Measurements from ENCODE around the gene PRKCG. TPM values are rescaled to one million over a fixed set of nuclear protein-coding genes. Genes with fewer than 3 reads are reported as not detected.

PRKCG gene
- total RNA-seq, 6 experiments from 2014 or later: 0.23 to 0.28 TPM; not detected in 4

DNA sequence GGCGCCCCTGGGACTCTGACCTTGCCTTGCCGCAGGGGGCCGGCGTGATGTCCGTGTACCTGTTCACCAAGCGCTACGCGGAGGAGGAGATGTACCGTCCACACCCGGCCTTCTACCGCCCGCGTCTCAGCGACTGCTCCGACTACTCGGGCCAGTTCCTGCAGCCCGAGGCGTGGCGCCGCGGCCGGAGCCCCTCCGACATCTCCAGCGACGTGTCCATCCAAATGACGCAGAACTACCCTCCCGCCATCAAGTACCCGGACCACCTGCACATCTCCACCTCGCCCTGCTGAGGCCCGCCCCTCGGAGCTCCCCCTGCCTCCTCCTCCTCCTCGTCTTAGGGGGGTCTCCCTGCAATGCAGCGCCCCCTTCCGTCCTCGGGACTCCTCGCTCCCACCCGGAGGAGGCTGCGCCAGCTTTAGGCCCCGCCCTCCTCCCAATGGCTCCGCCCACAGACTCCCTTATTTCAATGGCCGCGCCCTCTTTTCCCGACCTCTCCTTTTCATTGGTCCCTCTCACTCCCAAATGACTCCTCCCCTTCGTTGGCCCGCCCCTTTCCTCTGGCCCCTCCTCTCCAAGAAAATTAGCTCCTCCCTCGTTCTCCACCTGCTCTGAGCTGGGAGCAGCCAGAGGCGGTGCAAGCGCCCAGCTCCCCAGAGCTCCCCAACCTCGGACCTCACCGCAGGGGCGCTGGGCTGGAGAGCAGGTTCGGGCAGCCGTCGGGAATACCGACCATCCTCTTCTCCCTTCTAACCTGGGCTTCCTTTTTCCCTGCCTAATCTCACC is 60.2 kb downstream of the PRKCG start:
- H3K4me1 Mint-ChIP-seq (ENCODE audit: low read depth): no peaks in the 10 kb centered on the region
- TF ChIP-seq CTCF (IDR thresholded peaks at IDR 0.05): peak; percentile 16; the same call in 1 of the 2 replicates
- H3K36me3 Mint-ChIP-seq (ENCODE audit: low read depth): no peaks in the 10 kb centered on the region
- no peak for DNase-seq
- H3K27me3 Mint-ChIP-seq (ENCODE audit: insufficient read depth): peaks cover 22% of the 10 kb centered on the region
- no peak overlapping the region for H3K27ac Mint-ChIP-seq
- no peak overlapping the region for H3K4me3 Mint-ChIP-seq
- H3K9me3 Mint-ChIP-seq: no peaks in the 10 kb centered on the region

DNA sequence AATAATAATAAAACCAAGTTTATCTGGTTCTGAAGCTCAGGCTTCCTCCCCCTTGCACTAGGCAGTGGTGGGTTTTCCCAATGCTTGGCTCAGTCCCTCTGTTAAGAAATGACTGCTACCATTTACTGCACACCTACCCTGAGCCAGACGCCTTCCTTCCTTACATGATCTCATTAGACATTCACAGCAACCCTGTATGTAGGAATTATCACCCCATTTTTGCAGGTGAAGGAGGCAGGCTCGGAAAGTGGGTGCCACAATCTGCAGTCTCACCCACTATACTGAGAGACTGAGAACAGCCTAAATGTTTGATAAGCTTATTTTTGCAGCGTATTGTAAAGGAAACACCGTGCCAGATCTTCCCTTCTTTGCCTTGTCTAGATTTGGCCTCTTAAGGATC is 62.4 kb downstream of the PRKCG start:
- peaks cover 22% of the 10 kb centered on the region for H3K27me3 Mint-ChIP-seq (ENCODE audit: insufficient read depth)
- no peaks in the 10 kb centered on the region for H3K9me3 Mint-ChIP-seq
- H3K36me3 Mint-ChIP-seq (ENCODE audit: low read depth): no peaks in the 10 kb centered on the region
- no peak for DNase-seq
- TF ChIP-seq CTCF (IDR thresholded peaks at IDR 0.05): no peak
- H3K4me1 Mint-ChIP-seq (ENCODE audit: low read depth): no peaks in the 10 kb centered on the region
- H3K27ac Mint-ChIP-seq: no peak overlapping the region
- H3K4me3 Mint-ChIP-seq: no peak overlapping the region

- Mint-ChIP-seq H3K9me3 (no peaks in the 10 kb centered on the region), H3K27me3 (ENCODE audit: insufficient read depth) (peaks cover 22% of the 10 kb centered on the region), H3K36me3 (ENCODE audit: low read depth) (no peaks in the 10 kb centered on the region), H3K27ac (no peak overlapping the region), H3K4me1 (ENCODE audit: low read depth) (no peaks in the 10 kb centered on the region), H3K4me3 (no peak overlapping the region)
- DNase-seq: no peak
- TF ChIP-seq CTCF (IDR thresholded peaks at IDR 0.05): no peak
Measured at GRCh38 chr19:53944933-53945332, 62.9 kb downstream of the PRKCG start.

GRCh38 chr19:53945441-53945840 is 63.4 kb downstream of the PRKCG start:
- no peak for TF ChIP-seq CTCF (IDR thresholded peaks at IDR 0.05)
- no peak for DNase-seq
- no peaks in the 10 kb centered on the region for H3K36me3 Mint-ChIP-seq (ENCODE audit: low read depth)
- H3K4me1 Mint-ChIP-seq (ENCODE audit: low read depth): no peaks in the 10 kb centered on the region
- H3K27ac Mint-ChIP-seq: no peak overlapping the region
- H3K4me3 Mint-ChIP-seq: no peak overlapping the region
- H3K27me3 Mint-ChIP-seq (ENCODE audit: insufficient read depth): peaks cover 22% of the 10 kb centered on the region
- no peaks in the 10 kb centered on the region for H3K9me3 Mint-ChIP-seq

DNA sequence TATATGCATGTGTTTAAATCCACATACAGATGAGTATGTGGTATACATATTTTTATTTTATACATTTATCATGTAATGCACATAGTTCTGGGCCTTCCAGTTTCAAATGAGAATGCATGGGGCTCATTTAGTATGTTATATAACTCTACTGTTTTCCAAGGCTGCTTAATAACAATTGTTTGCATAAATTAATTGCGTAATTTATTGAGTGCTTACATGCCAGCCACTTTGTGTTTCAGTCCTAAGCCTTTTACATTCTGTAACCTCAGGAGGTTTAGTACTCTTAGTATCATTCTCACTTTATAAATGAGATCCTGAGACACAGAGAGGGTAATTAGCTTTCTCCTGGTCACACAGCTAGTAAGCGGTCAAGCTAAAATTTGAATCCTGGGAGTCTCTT is 64.0 kb downstream of the PRKCG start:
- Mint-ChIP-seq H3K4me1 (ENCODE audit: low read depth) (no peaks in the 10 kb centered on the region), H3K27ac (no peak overlapping the region), H3K4me3 (no peak overlapping the region), H3K9me3 (no peaks in the 10 kb centered on the region), H3K27me3 (ENCODE audit: insufficient read depth) (peaks cover 22% of the 10 kb centered on the region), H3K36me3 (ENCODE audit: low read depth) (no peaks in the 10 kb centered on the region)
- TF ChIP-seq CTCF (IDR thresholded peaks at IDR 0.05): no peak
- DNase-seq: no peak
